Measurements from ENCODE around the gene OR13J1.

DNA sequence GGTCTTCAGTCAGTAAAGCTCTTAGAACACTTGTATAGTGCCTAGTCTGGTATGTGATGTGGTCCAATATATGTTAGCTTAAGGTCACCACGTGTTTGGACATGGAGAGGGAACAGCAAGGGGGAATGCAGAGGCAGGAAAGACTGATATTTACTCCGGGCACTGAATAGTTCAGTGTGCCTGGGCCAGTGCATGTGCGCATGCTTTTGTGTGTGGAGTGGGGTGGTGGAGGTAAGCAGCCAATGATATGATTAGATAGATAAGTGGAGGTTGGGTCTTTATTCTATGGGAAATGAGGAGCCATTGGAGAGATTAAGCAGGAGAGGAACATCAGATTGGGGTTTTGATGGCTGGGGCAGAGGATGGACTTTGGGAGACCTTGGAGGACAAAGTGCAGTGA, 14.0 kb downstream of the OR13J1 start:
- TF ChIP-seq, protein P1, sequence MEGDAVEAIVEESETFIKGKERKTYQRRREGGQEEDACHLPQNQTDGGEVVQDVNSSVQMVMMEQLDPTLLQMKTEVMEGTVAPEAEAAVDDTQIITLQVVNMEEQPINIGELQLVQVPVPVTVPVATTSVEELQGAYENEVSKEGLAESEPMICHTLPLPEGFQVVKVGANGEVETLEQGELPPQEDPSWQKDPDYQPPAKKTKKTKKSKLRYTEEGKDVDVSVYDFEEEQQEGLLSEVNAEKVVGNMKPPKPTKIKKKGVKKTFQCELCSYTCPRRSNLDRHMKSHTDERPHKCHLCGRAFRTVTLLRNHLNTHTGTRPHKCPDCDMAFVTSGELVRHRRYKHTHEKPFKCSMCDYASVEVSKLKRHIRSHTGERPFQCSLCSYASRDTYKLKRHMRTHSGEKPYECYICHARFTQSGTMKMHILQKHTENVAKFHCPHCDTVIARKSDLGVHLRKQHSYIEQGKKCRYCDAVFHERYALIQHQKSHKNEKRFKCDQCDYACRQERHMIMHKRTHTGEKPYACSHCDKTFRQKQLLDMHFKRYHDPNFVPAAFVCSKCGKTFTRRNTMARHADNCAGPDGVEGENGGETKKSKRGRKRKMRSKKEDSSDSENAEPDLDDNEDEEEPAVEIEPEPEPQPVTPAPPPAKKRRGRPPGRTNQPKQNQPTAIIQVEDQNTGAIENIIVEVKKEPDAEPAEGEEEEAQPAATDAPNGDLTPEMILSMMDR (conservative IDR thresholded peaks at IDR 0.05 in 1 of 2, IDR thresholded peaks at IDR 0.05 in 1 of 2; ENCODE audit: extremely low read depth in 1 of 2, insufficient read depth in 1 of 2, low read depth in 1 of 2, low read length in 2 of 2), result no peak
- no peak for TF ChIP-seq EZH2 (IDR thresholded peaks at IDR 0.05; ENCODE audit: borderline replicate concordance, low read length)
